Gastroesophageal sphincter (tissue), 3 donors: ENCODE results near the gene NETO2.

Source experiments
- POLR2A ChIP-seq, 2 donors: fragments of 450-650 bp; IDR thresholded peaks; one replicate each; pipeline ENCODE4 v1.6.1; 2017; ENCODE audit warnings: antibody characterized with exemption in 2 of 2, mild to moderate bottlenecking in 2 of 2, moderate library complexity in 1 of 2
- TF ChIP-seq, protein P1 (sequence below), 4 experiments: fragments of 200-600 bp in 2 of 4; fragments of 450-650 bp in 2 of 4; sonication (generic) in 1 of 4; IDR thresholded peaks; one replicate each; pipeline ENCODE4 v1.5.1; 2017 to 2019; ENCODE audit warnings: antibody characterized with exemption in 4 of 4, mild to moderate bottlenecking in 2 of 4, moderate library complexity in 2 of 4

- TF ChIP-seq POLR2A (IDR thresholded peaks at IDR 0.05), result no peak
- TF ChIP-seq, protein P1, sequence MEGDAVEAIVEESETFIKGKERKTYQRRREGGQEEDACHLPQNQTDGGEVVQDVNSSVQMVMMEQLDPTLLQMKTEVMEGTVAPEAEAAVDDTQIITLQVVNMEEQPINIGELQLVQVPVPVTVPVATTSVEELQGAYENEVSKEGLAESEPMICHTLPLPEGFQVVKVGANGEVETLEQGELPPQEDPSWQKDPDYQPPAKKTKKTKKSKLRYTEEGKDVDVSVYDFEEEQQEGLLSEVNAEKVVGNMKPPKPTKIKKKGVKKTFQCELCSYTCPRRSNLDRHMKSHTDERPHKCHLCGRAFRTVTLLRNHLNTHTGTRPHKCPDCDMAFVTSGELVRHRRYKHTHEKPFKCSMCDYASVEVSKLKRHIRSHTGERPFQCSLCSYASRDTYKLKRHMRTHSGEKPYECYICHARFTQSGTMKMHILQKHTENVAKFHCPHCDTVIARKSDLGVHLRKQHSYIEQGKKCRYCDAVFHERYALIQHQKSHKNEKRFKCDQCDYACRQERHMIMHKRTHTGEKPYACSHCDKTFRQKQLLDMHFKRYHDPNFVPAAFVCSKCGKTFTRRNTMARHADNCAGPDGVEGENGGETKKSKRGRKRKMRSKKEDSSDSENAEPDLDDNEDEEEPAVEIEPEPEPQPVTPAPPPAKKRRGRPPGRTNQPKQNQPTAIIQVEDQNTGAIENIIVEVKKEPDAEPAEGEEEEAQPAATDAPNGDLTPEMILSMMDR (IDR thresholded peaks at IDR 0.05), result no peak
Observed at GRCh38 chr16:47079860-47080259, 63.9 kb downstream of the NETO2 start.
